ENCODE data around the gene TAOK3.

DNA sequence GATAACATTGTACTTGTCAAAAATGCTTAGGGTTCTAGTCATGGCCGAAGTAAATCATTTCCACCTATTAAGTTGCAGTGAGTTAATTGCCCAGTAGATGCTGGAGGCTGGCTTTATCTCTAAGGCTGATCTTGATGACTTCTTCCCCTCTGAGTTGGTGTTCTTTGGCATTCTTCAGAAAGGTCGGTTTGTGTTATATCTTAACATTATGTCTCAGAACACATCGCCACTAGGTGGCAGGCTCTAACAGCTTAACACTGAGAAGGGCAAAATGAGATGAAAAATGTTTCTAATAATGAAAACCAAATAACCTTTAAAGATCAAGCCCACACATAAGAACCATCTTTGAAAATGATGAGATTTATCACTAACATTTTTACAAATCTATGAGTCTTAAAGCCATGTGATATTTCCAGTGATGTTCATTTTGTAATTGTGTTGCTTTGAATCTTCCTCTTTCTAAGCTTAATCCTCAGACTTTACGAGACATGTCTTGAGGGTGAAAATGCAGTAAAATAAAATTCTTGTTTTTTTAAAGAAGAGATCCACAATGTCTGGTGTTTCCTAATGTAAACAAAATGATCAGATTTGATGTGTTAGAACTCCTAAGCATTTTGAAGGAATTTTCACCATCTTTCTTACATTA, 32.3 kb upstream of the TAOK3 start:
- TF ChIP-seq, protein P1, sequence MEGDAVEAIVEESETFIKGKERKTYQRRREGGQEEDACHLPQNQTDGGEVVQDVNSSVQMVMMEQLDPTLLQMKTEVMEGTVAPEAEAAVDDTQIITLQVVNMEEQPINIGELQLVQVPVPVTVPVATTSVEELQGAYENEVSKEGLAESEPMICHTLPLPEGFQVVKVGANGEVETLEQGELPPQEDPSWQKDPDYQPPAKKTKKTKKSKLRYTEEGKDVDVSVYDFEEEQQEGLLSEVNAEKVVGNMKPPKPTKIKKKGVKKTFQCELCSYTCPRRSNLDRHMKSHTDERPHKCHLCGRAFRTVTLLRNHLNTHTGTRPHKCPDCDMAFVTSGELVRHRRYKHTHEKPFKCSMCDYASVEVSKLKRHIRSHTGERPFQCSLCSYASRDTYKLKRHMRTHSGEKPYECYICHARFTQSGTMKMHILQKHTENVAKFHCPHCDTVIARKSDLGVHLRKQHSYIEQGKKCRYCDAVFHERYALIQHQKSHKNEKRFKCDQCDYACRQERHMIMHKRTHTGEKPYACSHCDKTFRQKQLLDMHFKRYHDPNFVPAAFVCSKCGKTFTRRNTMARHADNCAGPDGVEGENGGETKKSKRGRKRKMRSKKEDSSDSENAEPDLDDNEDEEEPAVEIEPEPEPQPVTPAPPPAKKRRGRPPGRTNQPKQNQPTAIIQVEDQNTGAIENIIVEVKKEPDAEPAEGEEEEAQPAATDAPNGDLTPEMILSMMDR (IDR thresholded peaks at IDR 0.05; ENCODE audit: low read depth, low read length, poor library complexity, severe bottlenecking): peak; percentile 87
- TF ChIP-seq EZH2phosphoT487 (IDR thresholded peaks at IDR 0.05; ENCODE audit: borderline replicate concordance, low read length): no peak

All from DOHH2 (cell line).